Measurements from ENCODE around the gene TM7SF2. TPM values are rescaled to one million over a fixed set of nuclear protein-coding genes. Genes with fewer than 3 reads are reported as not detected.

Gene TM7SF2
- total and polyA plus RNA-seq, 2 of the 8 experiments (the other 6 are each of a cell fraction or from before 2014, with no cell fraction given) = 40.1 to 96.0 TPM

GRCh38 chr11:65134952-65135632 lies 23.4 kb downstream of the TM7SF2 start (continued):
- no peak for TF ChIP-seq CHD7 (IDR thresholded peaks at IDR 0.05; ENCODE audit: insufficient replicate concordance, low read length)
- TF ChIP-seq ASH2L (IDR thresholded peaks at IDR 0.05; ENCODE audit: low read length) = no peak
- peak in 1 of 2 experiments; percentile 48; a peak in 3 of 4 replicates for TF ChIP-seq SIN3A (conservative IDR thresholded peaks at IDR 0.05 in 1 of 2, IDR thresholded peaks at IDR 0.05 in 1 of 2; ENCODE audit: low read depth in 1 of 2, low read length in 2 of 2)
- no peak for TF ChIP-seq NANOG (IDR thresholded peaks at IDR 0.05; ENCODE audit: insufficient read depth, low read depth, low read length, poor library complexity, severe bottlenecking)
- no peak for TF ChIP-seq RXRA (IDR thresholded peaks at IDR 0.05; ENCODE audit: insufficient read depth, low read depth, low read length)
- TF ChIP-seq EGR1 (IDR thresholded peaks at IDR 0.05; ENCODE audit: borderline replicate concordance, low read depth, low read length) = no peak
- TF ChIP-seq GTF2F1 (IDR thresholded peaks at IDR 0.05; ENCODE audit: borderline replicate concordance, low read depth, low read length) = 0 out of 2 replicates have a peak, but pooled peaks have one; percentile 71
- TF ChIP-seq CHD1 (IDR thresholded peaks at IDR 0.05; ENCODE audit: low read depth, low read length) = no peak
